ENCODE data around the gene ABR.
"Not testable (repeated sequence)": the region's sequence is repeated elsewhere in the genome, so short reads cannot be mapped to it uniquely, and the experiment has no call there.

DNA sequence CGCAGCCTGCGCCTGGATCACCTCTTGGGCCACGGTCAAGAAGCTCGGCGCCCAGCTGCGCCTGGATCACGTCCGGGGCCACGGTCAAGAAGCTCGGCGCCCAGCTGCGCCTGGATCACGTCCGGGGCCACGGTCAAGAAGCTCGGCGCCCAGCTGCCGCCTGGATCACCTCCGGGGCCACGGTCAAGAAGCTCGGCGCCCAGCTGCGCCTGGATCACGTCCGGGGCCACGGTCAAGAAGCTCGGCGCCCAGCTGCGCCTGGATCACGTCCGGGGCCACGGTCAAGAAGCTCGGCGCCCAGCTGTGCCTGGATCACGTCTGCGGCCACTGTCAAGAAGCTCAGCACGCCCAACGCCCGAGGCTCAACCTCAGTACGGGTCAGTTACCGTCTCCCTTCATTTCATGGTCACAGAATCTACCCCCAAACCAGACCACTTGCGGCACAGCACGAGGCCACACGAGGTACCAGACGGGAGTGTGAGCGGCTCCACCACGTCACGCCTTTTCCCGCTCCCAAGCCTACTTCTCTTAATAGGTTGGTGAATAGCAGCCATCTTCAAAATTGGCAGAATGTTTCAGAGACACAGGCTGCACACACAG is 131.2 kb downstream of the ABR start:
- TF ChIP-seq, protein P1, sequence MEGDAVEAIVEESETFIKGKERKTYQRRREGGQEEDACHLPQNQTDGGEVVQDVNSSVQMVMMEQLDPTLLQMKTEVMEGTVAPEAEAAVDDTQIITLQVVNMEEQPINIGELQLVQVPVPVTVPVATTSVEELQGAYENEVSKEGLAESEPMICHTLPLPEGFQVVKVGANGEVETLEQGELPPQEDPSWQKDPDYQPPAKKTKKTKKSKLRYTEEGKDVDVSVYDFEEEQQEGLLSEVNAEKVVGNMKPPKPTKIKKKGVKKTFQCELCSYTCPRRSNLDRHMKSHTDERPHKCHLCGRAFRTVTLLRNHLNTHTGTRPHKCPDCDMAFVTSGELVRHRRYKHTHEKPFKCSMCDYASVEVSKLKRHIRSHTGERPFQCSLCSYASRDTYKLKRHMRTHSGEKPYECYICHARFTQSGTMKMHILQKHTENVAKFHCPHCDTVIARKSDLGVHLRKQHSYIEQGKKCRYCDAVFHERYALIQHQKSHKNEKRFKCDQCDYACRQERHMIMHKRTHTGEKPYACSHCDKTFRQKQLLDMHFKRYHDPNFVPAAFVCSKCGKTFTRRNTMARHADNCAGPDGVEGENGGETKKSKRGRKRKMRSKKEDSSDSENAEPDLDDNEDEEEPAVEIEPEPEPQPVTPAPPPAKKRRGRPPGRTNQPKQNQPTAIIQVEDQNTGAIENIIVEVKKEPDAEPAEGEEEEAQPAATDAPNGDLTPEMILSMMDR (IDR thresholded peaks at IDR 0.05) = not testable (repeated sequence)
- not testable (repeated sequence) for TF ChIP-seq ZFP36 (IDR thresholded peaks at IDR 0.05; ENCODE audit: borderline replicate concordance, partially characterized antibody); RFX5 (IDR thresholded peaks at IDR 0.05)
